Epithelial cell of umbilical artery (primary cell): ENCODE data around the gene BRMS1. TPM values are rescaled to one million over a fixed set of nuclear protein-coding genes. Genes with fewer than 3 reads are reported as not detected.

Experiments used
- total RNA-seq: library from RNA; depleted of rRNA; stranded (reverse); fragments of >200 nt; gene quantifications from 2 replicates; pipeline ENCODE4 v1.2.3, GENCODE V29; 2014

BRMS1 gene, protein sequence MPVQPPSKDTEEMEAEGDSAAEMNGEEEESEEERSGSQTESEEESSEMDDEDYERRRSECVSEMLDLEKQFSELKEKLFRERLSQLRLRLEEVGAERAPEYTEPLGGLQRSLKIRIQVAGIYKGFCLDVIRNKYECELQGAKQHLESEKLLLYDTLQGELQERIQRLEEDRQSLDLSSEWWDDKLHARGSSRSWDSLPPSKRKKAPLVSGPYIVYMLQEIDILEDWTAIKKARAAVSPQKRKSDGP
- total RNA-seq = 75.7 and 89.8 TPM in 2 replicates

DNA sequence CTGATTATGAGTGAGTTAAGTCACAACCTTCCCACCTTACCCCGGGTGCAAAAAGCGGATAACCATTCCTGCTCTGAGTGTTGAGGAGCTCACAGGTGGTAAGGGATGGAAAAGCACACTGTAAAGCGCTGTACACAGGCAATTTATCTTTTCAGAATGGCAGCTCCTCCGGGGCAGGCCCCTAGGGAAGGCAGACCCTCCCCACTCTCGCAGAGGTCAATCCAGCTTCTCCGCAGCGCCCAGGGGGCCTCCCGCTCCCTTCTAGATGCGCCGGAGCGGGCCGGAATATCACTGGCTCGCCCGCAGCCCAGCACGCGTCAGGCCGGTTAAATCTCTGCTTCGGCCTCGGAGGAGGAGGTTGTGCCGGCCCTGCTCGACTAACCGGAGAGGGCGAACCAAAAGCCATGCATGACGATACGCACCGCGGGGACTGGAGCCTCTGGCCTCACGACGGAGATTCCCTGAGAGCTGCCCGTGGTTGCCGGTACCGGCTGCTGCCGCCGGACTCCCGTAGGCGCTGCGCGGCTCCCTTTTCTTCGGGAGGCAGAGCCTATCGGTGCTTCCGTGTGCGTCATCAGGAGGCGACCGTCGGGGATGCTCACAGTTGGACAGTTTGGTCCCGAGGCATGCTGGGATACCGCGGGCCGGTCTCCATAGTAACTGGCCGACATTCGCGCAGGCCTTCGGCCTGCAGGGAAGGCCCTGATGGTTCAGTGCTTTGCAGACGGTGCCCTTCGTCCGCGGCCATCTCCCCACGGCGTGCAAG lies at the start of gene BRMS1:
Gene BRMS1 (minus strand): TSS at position 555 of the 766 bp plus-strand sequence. CDS start 2,870 bp downstream, outside the sequence.

GRCh38 chr11:66371627-66372415 lies 26.9 kb upstream of the BRMS1 start, which contains the start of gene SLC29A2:
TSS of gene SLC29A2 (minus strand) at chr11:66371760. CDS start at chr11:66371591, 169 bp downstream.

DNA sequence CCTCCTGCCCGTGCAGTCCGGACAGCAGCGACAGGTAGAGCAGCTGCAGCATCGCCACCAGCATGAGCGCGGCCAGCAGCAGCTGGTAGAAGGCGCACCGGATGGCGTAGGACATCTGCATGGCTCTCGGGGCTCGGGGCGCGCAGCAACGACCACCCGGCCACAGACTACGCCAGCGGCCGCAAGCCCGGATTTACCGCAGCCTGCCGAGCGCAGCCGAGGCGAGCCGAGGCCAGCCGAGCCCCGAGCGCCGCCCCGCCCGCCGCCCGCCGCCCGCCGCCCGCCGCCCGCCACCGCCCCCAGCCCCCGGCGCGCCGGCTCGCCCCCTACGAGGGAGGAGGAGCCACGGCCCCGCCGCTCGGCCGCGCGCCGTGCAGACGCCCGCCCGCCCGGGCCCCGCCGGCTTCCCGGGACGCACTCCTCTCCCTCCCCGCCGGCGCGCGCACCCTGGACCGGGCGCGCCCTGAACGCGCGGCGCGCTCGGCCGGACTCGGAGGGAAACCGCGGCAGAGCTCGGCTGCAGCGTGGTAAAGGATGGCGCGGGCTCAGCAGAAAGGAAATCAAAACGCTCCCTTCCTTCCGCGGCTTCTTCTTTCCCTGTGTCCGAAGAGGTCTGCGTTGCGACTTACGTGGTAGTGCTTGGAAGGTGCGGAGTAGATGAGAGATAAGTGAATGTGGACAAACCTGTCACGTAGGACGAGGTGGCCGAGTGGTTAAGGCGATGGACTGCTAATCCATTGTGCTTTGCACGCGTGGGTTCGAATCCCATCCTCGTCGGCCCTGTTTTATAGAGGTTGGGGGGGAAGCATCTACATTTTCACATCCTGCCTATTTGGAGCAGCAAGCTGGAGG lies 2.7 kb upstream of the BRMS1 start, which contains the start of gene B4GAT1:
Gene B4GAT1 (minus strand): TSS at position 205 of the 852 bp plus-strand sequence. CDS start 84 bp downstream, at position 121.

DNA sequence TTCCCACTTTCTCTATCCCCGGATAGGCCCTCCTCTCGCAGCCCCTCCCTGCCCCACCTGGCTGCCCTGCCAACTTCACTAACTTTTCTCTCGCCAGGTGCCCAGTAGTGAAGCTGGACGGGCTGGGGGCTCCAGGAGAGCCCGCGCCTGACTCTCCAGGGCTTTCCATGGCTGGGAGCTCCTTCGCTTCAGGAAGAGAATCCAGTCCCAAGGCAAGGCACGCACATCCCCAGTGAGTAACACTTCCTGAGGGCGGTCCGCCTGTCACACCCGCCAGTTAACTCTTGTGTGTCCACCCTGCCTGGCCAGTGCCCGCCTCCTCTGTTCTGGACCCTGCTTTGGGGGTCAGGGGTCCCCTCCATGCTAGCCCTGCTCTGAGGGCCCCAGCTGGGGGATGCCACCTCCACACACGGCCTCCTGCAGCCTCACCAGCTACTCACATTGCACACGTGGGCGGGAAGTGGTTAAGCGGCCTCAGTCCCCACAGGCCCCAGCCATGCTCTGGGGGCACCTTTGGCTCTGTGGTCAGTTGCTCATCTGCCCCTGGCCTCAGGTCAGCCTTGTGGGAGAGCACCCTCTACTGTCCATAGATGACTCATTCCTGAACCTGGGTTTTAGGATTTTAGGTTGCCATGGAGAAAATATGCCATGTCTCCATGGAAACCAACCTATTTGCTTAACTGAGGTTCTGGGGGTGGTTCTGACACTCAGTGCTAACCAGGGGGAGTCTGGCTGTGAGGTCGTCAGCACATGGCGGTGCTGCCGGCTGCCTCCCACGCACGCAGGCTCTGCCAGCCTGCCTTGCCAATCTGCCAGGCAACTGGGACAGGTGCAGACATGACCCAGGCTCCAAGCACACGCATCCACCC lies 8.4 kb downstream of the BRMS1 start, which contains the start of gene RIN1:
Gene RIN1 (minus strand): TSS at position 201 of the 869 bp plus-strand sequence. CDS start 32 bp downstream, at position 169.

GRCh38 chr11:66316849-66317251 lies 28.1 kb downstream of the BRMS1 start, which contains the start of gene CD248:
TSS of gene CD248 (minus strand) at chr11:66317044. CDS start at chr11:66317027, 17 bp downstream.

DNA sequence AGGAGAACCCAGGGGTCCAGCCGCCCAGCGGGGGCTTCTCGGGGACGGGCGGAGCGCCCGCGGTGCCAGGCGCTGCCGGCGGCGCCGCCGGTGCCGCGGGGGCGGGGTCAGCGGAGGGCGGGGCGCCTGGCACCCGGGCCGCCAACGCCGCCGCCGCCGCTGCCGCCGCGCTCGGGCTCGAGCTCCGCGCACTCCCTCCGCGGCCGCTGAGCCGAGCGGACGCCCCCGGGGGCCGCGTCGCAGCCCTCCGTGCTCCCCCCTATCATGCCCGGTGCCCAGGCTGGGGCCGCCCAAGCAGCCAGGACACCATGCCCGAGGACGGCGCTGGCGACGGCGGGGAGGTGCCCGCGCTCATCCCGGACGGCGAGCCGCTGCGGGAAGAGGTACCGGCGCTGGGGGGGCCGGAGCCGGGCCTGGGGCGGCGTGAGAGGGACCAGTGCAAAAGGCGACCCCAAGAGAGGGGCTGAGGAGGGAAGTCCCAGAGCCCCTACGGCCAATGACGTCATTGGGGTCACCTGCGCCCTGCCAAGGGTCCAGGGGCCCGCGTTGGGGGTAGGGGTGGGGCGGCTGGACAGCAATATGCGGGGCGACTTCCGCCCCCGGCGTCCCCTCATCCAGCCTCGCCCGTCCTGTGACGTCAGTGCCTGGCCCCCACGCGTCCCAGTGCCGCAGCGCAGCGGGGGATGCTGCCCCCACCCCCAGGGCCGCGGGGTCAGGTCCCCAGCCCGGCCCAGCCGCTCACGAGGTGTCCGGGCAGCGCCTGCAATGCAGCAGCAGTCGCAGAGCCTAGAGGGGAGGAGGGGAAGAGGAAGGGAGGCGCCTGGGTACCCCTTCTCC lies 53.0 kb downstream of the BRMS1 start, which contains the start of gene TMEM151A:
Gene TMEM151A (plus strand): TSS at position 189 of the 837 bp plus-strand sequence. CDS start 120 bp downstream, at position 309.

DNA sequence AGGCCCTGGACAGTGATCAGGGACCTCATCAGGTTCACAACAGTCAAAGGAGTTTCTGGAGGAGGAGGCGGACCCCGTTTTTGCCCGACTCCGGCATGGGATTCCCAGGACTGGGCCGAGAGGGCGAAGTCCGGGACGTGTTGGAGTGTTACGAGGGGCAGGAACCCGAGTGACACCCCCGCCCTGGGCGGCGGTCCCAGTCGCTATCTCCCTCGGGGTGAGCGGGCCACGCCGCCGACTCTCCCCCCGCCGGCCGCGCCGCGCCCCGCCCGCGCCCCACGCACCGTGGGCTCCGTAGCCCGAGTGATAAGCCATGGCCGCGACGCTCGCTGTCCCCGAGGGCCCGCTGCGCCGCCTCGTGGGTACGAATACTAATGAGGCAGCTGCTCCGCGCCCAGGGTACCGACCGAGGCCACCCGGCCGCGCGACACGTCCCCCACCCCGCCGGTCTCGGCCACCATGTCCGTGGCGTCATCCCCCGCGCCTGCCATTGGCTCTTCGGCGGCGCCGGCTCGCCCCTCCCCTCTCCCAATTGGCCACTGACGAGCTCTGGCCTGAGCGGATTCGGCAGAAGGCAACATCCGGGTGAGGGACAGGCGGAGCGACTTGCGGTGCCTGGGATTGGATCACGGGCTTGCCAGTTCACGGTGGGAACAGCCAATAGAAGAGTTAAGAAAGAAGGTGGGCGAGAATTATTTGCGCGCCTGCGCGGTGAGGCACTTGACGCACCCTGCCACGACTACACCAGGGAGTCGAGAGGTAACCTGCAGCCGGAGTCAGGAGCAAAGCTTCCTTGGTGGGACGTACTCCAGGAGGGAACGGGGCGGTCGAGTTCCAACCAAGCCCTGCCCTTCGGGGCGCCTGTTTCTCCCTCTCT lies 56.0 kb downstream of the BRMS1 start, which contains the start of gene YIF1A:
Gene YIF1A (minus strand): TSS at position 473 of the 877 bp plus-strand sequence. CDS start 158 bp downstream, at position 315.

Other genes with a start within 250 kb of the BRMS1 start
- gene KLC2, start 87.4 kb downstream of the BRMS1 start, total RNA-seq = 15.2 and 19.5 TPM in 2 replicates
- 65.0 and 70.5 TPM in 2 replicates for gene RAB1B, start 76.5 kb downstream of the BRMS1 start, total RNA-seq
- gene CNIH2, start 66.9 kb downstream of the BRMS1 start, total RNA-seq = not detected in 2 replicates
- 193 and 255 TPM in 2 replicates for gene YIF1A, start 56.0 kb downstream of the BRMS1 start, total RNA-seq
- gene TMEM151A, start 53.2 kb downstream of the BRMS1 start, total RNA-seq = not detected in 2 replicates
- gene CD248, start 28.1 kb downstream of the BRMS1 start, total RNA-seq = 0.65 and 1.2 TPM in 2 replicates
- 4.9 and 8.1 TPM in 2 replicates for gene RIN1, start 8.7 kb downstream of the BRMS1 start, total RNA-seq
- 35.4 and 36.5 TPM in 2 replicates for gene B4GAT1, start 2.5 kb upstream of the BRMS1 start, total RNA-seq
- gene SLC29A2, start 26.7 kb upstream of the BRMS1 start, total RNA-seq = 0.76 and 0.97 TPM in 2 replicates
- not detected in 2 replicates for gene NPAS4, start 75.9 kb upstream of the BRMS1 start, total RNA-seq
- gene MRPL11, start 93.7 kb upstream of the BRMS1 start, total RNA-seq = 55.9 and 81.8 TPM in 2 replicates
- gene PELI3, start 121.8 kb upstream of the BRMS1 start, total RNA-seq = 2.9 and 3.2 TPM in 2 replicates
- 50.8 and 58.8 TPM in 2 replicates for gene DPP3, start 135.3 kb upstream of the BRMS1 start, total RNA-seq
- 17.9 and 23.4 TPM in 2 replicates for gene BBS1, start 165.5 kb upstream of the BRMS1 start, total RNA-seq
- 16.7 and 18.8 TPM in 2 replicates for gene ZDHHC24, start 200.9 kb upstream of the BRMS1 start, total RNA-seq
- gene ACTN3, start 201.8 kb upstream of the BRMS1 start, total RNA-seq = under 0.01 and 0.30 TPM in 2 replicates
- 13.3 and 17.2 TPM in 2 replicates for gene CTSF, start 223.5 kb upstream of the BRMS1 start, total RNA-seq
- gene CCDC87, start 248.0 kb upstream of the BRMS1 start, total RNA-seq = under 0.01 and 0.15 TPM in 2 replicates
- gene CCS, start 248.1 kb upstream of the BRMS1 start, total RNA-seq = 46.4 and 49.2 TPM in 2 replicates